H1 (cell line): ENCODE results near the gene MSH4. TPM values are rescaled to one million over a fixed set of nuclear protein-coding genes. Genes with fewer than 3 reads are reported as not detected.
"Not testable (repeated sequence)": the region's sequence is repeated elsewhere in the genome, so short reads cannot be mapped to it uniquely, and the experiment has no call there.

Source experiments
- CTCF ChIA-PET: fragments of 300-600 bp; sonication (Branson Sonifier 250); formaldehyde crosslinking; loops from one replicate; lab custom pipeline; 2021; ENCODE audit not compliant: partially characterized antibody; lab: Charles Lee
- POLR2A ChIA-PET: fragments of 300-600 bp; sonication (Branson Sonifier 250); formaldehyde crosslinking; loops from one replicate; lab custom pipeline; 2021; ENCODE audit warnings: inconsistent platforms; ENCODE audit not compliant: partially characterized antibody; lab: Charles Lee
- DNase-seq, 2 experiments: peaks; one replicate each; pipeline versions ENCODE4 v3.0.0 to v3.0.0-alpha.2; 2010 to 2022; ENCODE audit warnings: low spot score in 2 of 2, low read depth in 1 of 2, mixed read lengths in 1 of 2
- FAIRE-seq: peaks from 2 replicates; lab custom pipeline; 2011; peaks lifted over from hg19 to GRCh38; lab: Jason Lieb, UNC
- H2AFZ ChIP-seq: 2 replicates; pipeline ENCODE4 v1.8.1; 2012; ENCODE audit warnings: low read length, inconsistent platforms
- H2AK5ac ChIP-seq: 2 replicates; pipeline ENCODE4 v1.6.1; 2013; ENCODE audit warnings: low read depth, low read length
- H2BK120ac ChIP-seq: replicated peaks from 2 replicates; pipeline ENCODE3; 2013; ENCODE audit warnings: low read depth, low read length, inconsistent platforms
- H2BK12ac ChIP-seq: 2 replicates; pipeline ENCODE4 v1.6.1; 2013; ENCODE audit warnings: low read depth, low read length
- H2BK15ac ChIP-seq: 2 replicates; pipeline ENCODE4 v1.6.1; 2013; ENCODE audit warnings: low read length
- H2BK20ac ChIP-seq: 2 replicates; pipeline ENCODE4 v1.6.1; 2013; ENCODE audit warnings: low read length
- H2BK5ac ChIP-seq: 2 replicates; pipeline ENCODE4 v1.6.1; 2013; ENCODE audit warnings: low read depth, low read length
- H3K14ac ChIP-seq: 2 replicates; pipeline ENCODE4 v1.6.1; 2013; ENCODE audit warnings: inconsistent platforms; ENCODE audit not compliant: insufficient read length
- H3K18ac ChIP-seq: 2 replicates; pipeline ENCODE4 v1.6.1; 2013; ENCODE audit warnings: low read length; ENCODE audit errors: extremely low read depth
- H3K23ac ChIP-seq: 2 replicates; pipeline ENCODE4 v1.6.1; 2013; ENCODE audit warnings: inconsistent platforms; ENCODE audit not compliant: insufficient read length
- H3K23me2 ChIP-seq: 2 replicates; pipeline ENCODE4 v1.6.1; 2013; ENCODE audit warnings: low read depth, low read length
- H3K27ac ChIP-seq: 2 replicates; pipeline ENCODE4 v1.6.1; 2011; ENCODE audit warnings: low read depth, low read length, inconsistent platforms
- H3K27me3 ChIP-seq, 4 experiments: replicated peaks in 1 of 4; 1 replicate in 1 of 4; 2 replicates in 3 of 4; pipeline versions ENCODE4 v1.6.1 to v1.8.1; 2011 to 2013; ENCODE audit warnings: low read length in 3 of 4, mild to moderate bottlenecking in 3 of 4, inconsistent platforms in 2 of 4, mixed read lengths in 2 of 4, moderate library complexity in 1 of 4; ENCODE audit not compliant: control insufficient read depth in 3 of 4, insufficient read depth in 3 of 4; ENCODE audit errors: extremely low read depth in 1 of 4
- H3K36me3 ChIP-seq, 4 experiments: 2 replicates each; pipeline versions ENCODE4 v1.6.1 to v1.8.1; 2011 to 2013; ENCODE audit warnings: mild to moderate bottlenecking in 4 of 4, low read length in 3 of 4, moderate library complexity in 2 of 4, control low read depth in 1 of 4, inconsistent platforms in 1 of 4; ENCODE audit not compliant: insufficient read depth in 4 of 4, control insufficient read depth in 2 of 4
- H3K4ac ChIP-seq: replicated peaks from 2 replicates; pipeline ENCODE3; 2013; ENCODE audit warnings: low read length, low read depth, mixed read lengths, inconsistent platforms; ENCODE audit not compliant: insufficient read length
- H3K4me1 ChIP-seq, 4 experiments: replicated peaks in 1 of 4; 1 replicate in 1 of 4; 2 replicates in 3 of 4; pipeline versions ENCODE4 v1.6.1 to v1.8.1; 2011 to 2013; ENCODE audit warnings: low read length in 3 of 4, inconsistent platforms in 2 of 4, mixed read lengths in 1 of 4; ENCODE audit not compliant: insufficient read depth in 4 of 4, control insufficient read depth in 3 of 4
- H3K4me2 ChIP-seq, 2 experiments: 2 replicates each; pipeline versions ENCODE4 v1.6.1 to v1.8.1; 2011 to 2013; ENCODE audit warnings: low read depth in 2 of 2, low read length in 2 of 2, control low read depth in 1 of 2, inconsistent platforms in 1 of 2, mild to moderate bottlenecking in 1 of 2; ENCODE audit not compliant: insufficient read depth in 1 of 2
- H3K4me3 ChIP-seq, 4 experiments: fragments of 200-600, 300-600 bp in 1 of 4; sonication (generic), shearing (Covaris generic), sonication (Bioruptor Twin) in 1 of 4; 2 replicates each; pipeline versions ENCODE4 v1.5.1 to v1.8.1; 2011 to 2016; ENCODE audit warnings: low read length in 4 of 4, low read depth in 3 of 4, control low read depth in 2 of 4, inconsistent platforms in 2 of 4, mild to moderate bottlenecking in 2 of 4, mixed read lengths in 1 of 4, moderate library complexity in 1 of 4; ENCODE audit not compliant: insufficient read depth in 2 of 4; ENCODE audit errors: extremely low read depth in 1 of 4
- H3K56ac ChIP-seq: replicated peaks from 2 replicates; pipeline ENCODE3; 2013; ENCODE audit warnings: low read depth, mild to moderate bottlenecking, mixed read lengths, low read length, inconsistent platforms; ENCODE audit not compliant: insufficient read length
- H3K79me1 ChIP-seq: 2 replicates; pipeline ENCODE4 v1.6.1; 2013; ENCODE audit warnings: low read depth, low read length, control low read depth
- H3K79me2 ChIP-seq, 2 experiments: 2 replicates each; pipeline versions ENCODE4 v1.6.1 to v1.8.1; 2012 to 2013; ENCODE audit warnings: low read length in 2 of 2, mild to moderate bottlenecking in 2 of 2, inconsistent platforms in 1 of 2; ENCODE audit not compliant: insufficient read depth in 2 of 2, control insufficient read depth in 1 of 2
- H3K9ac ChIP-seq, 4 experiments: replicated peaks in 1 of 4; 1 replicate in 1 of 4; 2 replicates in 3 of 4; pipeline versions ENCODE4 v1.6.1 to v1.8.1; 2011 to 2013; ENCODE audit warnings: low read depth in 3 of 4, low read length in 3 of 4, control low read depth in 2 of 4, mild to moderate bottlenecking in 2 of 4, moderate library complexity in 2 of 4, inconsistent platforms in 1 of 4; ENCODE audit errors: extremely low read depth in 1 of 4
- H3K9me3 ChIP-seq, 2 experiments: 2 replicates each; pipeline versions ENCODE4 v1.6.1 to v1.8.1; 2012 to 2013; ENCODE audit warnings: mild to moderate bottlenecking in 2 of 2, moderate library complexity in 2 of 2, control low read depth in 1 of 2, inconsistent platforms in 1 of 2, low read depth in 1 of 2, low read length in 1 of 2, mixed read lengths in 1 of 2; ENCODE audit not compliant: insufficient read depth in 2 of 2
- H4K20me1 ChIP-seq, 2 experiments: replicated peaks in 1 of 2; 2 replicates each; pipeline versions ENCODE3 to v1.8.1; 2011 to 2013; ENCODE audit warnings: inconsistent platforms in 2 of 2, low read length in 2 of 2, mild to moderate bottlenecking in 1 of 2; ENCODE audit not compliant: insufficient read depth in 2 of 2, control insufficient read depth in 1 of 2
- H4K5ac ChIP-seq: 2 replicates; pipeline ENCODE4 v1.6.1; 2013; ENCODE audit warnings: low read length, low read depth, mixed read lengths, inconsistent platforms; ENCODE audit not compliant: insufficient read length
- H4K8ac ChIP-seq: 2 replicates; pipeline ENCODE4 v1.8.0; 2013; ENCODE audit warnings: mild to moderate bottlenecking, moderate library complexity, low read length, inconsistent platforms; ENCODE audit not compliant: insufficient read depth; ENCODE audit errors: extremely low read depth
- H4K91ac ChIP-seq: replicated peaks from 2 replicates; pipeline ENCODE3; 2013; ENCODE audit warnings: low read length, mixed read lengths, inconsistent platforms; ENCODE audit not compliant: insufficient read length
- WGBS, 2 experiments: shearing (Covaris generic) in 1 of 2; methylation state at CpG; one replicate each; pipeline versions ENCODE4 v1.1.6 to v1.1.7; 2013 to 2015; ENCODE audit warnings: low lambda C conversion rate in 2 of 2, mixed read lengths in 2 of 2, inconsistent platforms in 1 of 2, low coverage in 1 of 2, missing lambda C conversion rate in 1 of 2; ENCODE audit not compliant: insufficient replicate concordance in 2 of 2, insufficient coverage in 1 of 2, insufficient read length in 1 of 2; ENCODE audit errors: extremely low coverage in 1 of 2, missing lambda C conversion rate in 1 of 2; 5-methylcytosine and 5-hydroxymethylcytosine counted together
- polyA plus RNA-seq, 7 experiments: library from polyadenylated mRNA; depleted of rRNA in 3 of 7; stranded (reverse) in 5 of 7; unstranded in 2 of 7; fragments of >200 nt in 5 of 7; fragments of 200-250 nt in 2 of 7; gene quantifications; 1 replicate in 5 of 7; 2 replicates in 1 of 7; 4 replicates in 1 of 7; pipeline versions ENCODE4 v1.2.1 to v1.2.3, GENCODE V29; 2011 to 2013; ENCODE audit warnings: missing spikeins in 2 of 7, mixed read lengths in 2 of 7
- total RNA-seq: library from RNA; stranded (reverse); fragmentation: NEBNext Ultra II Directional; extraction: Animal tissue kit (Norgen Biotek cat#: 25700); gene quantifications from 2 replicates; pipeline ENCODE4 v1.2.1, GENCODE V29; 2021

The MSH4 gene
- total and polyA plus RNA-seq, 2 of the 8 experiments (the other 6 are each of a cell fraction or from before 2014, with no cell fraction given): 0.03 to 0.22 TPM

DNA sequence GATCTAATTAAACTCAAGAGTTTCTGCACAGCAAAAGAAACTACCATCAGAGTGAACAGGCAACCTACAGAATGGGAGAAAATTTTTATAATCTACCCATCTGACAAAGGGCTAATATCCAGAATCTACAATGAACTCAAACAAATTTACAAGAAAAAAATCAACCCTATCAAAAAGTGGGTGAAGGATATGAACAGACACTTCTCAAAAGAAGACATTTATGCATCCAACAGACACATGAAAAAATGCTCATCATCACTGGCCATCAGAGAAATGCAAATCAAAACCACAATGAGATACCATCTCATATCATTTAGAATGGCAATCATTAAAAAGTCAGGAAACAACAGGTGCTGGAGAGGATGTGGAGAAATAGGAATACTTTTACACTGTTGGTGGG is 39.5 kb upstream of the MSH4 start:
- FAIRE-seq, CTCF ChIA-PET, H4K8ac ChIP-seq: not testable (repeated sequence)

GRCh38 chr1:75758543-75758942 is 38.1 kb upstream of the MSH4 start:
- CTCF ChIA-PET, H4K8ac ChIP-seq, H3K4me2 ChIP-seq, H3K4me3 ChIP-seq, H3K9ac ChIP-seq, H3K79me2 ChIP-seq, H2BK12ac ChIP-seq, H3K79me1 ChIP-seq, H3K56ac ChIP-seq, H3K23ac ChIP-seq, H4K20me1 ChIP-seq, H2BK15ac ChIP-seq, H2BK20ac ChIP-seq, H4K91ac ChIP-seq, H3K27me3 ChIP-seq, H2AFZ ChIP-seq, H3K27ac ChIP-seq, H2AK5ac ChIP-seq, H2BK120ac ChIP-seq, H3K4me1 ChIP-seq, H3K23me2 ChIP-seq, H3K14ac ChIP-seq, DNase-seq, FAIRE-seq, H3K18ac ChIP-seq, H2BK5ac ChIP-seq, H3K4ac ChIP-seq, H4K5ac ChIP-seq: not testable (repeated sequence)
- peaks cover 15 to 17% of the 10 kb centered on the region in 2 experiments for H3K9me3 ChIP-seq
- POLR2A ChIA-PET: interaction anchor here (1.1 to 1.9 kb wide), 2 partner anchors 27 to 37 kb away, joined by 3 to 8 read pairs; partner anchors contain the start of gene RABGGTB
- H3K36me3 ChIP-seq: peaks cover 5 to 31% (median 15%) of the 10 kb centered on the region in 4 experiments; a peak in 7 of 8 replicates
- 97% methylated on average over 4 of the region's 4 CpGs; no CpG with 5 or more reads in 1 of the 2 experiments for WGBS, 2 experiments

More for the DNA sequence above, 39.5 kb upstream of the MSH4 start:
- H2BK5ac ChIP-seq, H2AK5ac ChIP-seq, H4K20me1 ChIP-seq, H3K4me1 ChIP-seq, H3K4ac ChIP-seq, H3K79me2 ChIP-seq, DNase-seq, H4K91ac ChIP-seq, H3K56ac ChIP-seq, H3K4me2 ChIP-seq, H3K14ac ChIP-seq, H2BK12ac ChIP-seq, H3K9ac ChIP-seq, H3K23me2 ChIP-seq, H3K27ac ChIP-seq, H3K23ac ChIP-seq, H3K27me3 ChIP-seq, H4K5ac ChIP-seq, H2AFZ ChIP-seq, H2BK20ac ChIP-seq, H3K18ac ChIP-seq, H2BK120ac ChIP-seq, H3K4me3 ChIP-seq, H3K79me1 ChIP-seq, H2BK15ac ChIP-seq: not testable (repeated sequence)
- POLR2A ChIA-PET: interaction anchor here (1.9 kb wide), 1 partner anchor 28 kb away, joined by 8 read pairs; the partner anchor contains the start of gene RABGGTB
- peaks cover 15 to 17% of the 10 kb centered on the region in 2 experiments for H3K9me3 ChIP-seq
- peaks cover 5 to 37% (median 20%) of the 10 kb centered on the region in 4 experiments; a peak in 7 of 8 replicates for H3K36me3 ChIP-seq
